OCI-LY3 (cell line): ENCODE measurements around the gene AMPD2.

Experiments
- H2AFZ ChIP-seq: fragments of 200-600, 300-600 bp; shearing (Covaris generic); 2 replicates; pipeline ENCODE4 v1.6.0; 2014; ENCODE audit warnings: antibody characterized with exemption, low read depth, low read length
- H3K27ac ChIP-seq: fragments of 200-600, 300-600 bp; sonication (generic); 2 replicates; pipeline ENCODE4 v1.5.1; 2014; ENCODE audit warnings: mild to moderate bottlenecking, low read length, moderate library complexity, mixed read lengths
- H3K27me3 ChIP-seq: fragments of 200-600, 300-600 bp; sonication (generic); 2 replicates; pipeline ENCODE4 v1.6.1; 2014; ENCODE audit warnings: low read depth, low read length, mixed read lengths
- H3K36me3 ChIP-seq: fragments of 200-600, 300-600 bp; sonication (generic); replicated peaks from 2 replicates; pipeline ENCODE3; 2014; ENCODE audit warnings: low read depth, low read length, mixed read lengths
- H3K4me1 ChIP-seq: fragments of 300-600, 200-600 bp; sonication (generic); 2 replicates; pipeline ENCODE4 v1.6.1; 2014; ENCODE audit warnings: low read length, mixed read lengths
- H3K4me2 ChIP-seq: fragments of 200-600, 300-600 bp; sonication (generic); 2 replicates; pipeline ENCODE4 v1.6.1; 2014; ENCODE audit warnings: low read length, mixed read lengths
- H3K4me3 ChIP-seq: fragments of 300-600, 200-600 bp; sonication (generic); 2 replicates; pipeline ENCODE4 v1.5.1; 2014; ENCODE audit warnings: antibody characterized with exemption, mild to moderate bottlenecking, low read length, moderate library complexity
- H3K79me2 ChIP-seq: fragments of 300-600, 200-600 bp; shearing (Covaris generic); 2 replicates; pipeline ENCODE4 v1.6.1; 2014; ENCODE audit warnings: mild to moderate bottlenecking, low read length, mixed read lengths
- H3K9ac ChIP-seq: fragments of 300-600, 200-600 bp; shearing (Covaris generic); 2 replicates; pipeline ENCODE4 v1.6.0; 2014; ENCODE audit warnings: mild to moderate bottlenecking, low read length, moderate library complexity
- H3K9me3 ChIP-seq: fragments of 200-600, 300-600 bp; shearing (Covaris generic); 2 replicates; pipeline ENCODE4 v1.6.1; 2014; ENCODE audit warnings: low read length, mixed read lengths; ENCODE audit not compliant: insufficient read depth
- H4K20me1 ChIP-seq: fragments of 200-600, 300-600 bp; sonication (generic); 2 replicates; pipeline ENCODE4 v1.6.1; 2016; ENCODE audit warnings: low read length, mixed read lengths; ENCODE audit not compliant: insufficient read depth
- EZH2phosphoT487 ChIP-seq: fragments of 200-600 bp; shearing (Covaris generic); IDR thresholded peaks from 2 replicates; pipeline ENCODE4 v1.6.1; 2018; ENCODE audit warnings: antibody characterized with exemption, mixed run types, low read depth
- TF ChIP-seq, protein P1 (sequence below): fragments of 200-600, 300-600 bp; sonication (generic); IDR thresholded peaks from 2 replicates; pipeline ENCODE4 v1.5.1; 2014; ENCODE audit warnings: antibody characterized with exemption, low read length, low read depth

The AMPD2 gene

DNA sequence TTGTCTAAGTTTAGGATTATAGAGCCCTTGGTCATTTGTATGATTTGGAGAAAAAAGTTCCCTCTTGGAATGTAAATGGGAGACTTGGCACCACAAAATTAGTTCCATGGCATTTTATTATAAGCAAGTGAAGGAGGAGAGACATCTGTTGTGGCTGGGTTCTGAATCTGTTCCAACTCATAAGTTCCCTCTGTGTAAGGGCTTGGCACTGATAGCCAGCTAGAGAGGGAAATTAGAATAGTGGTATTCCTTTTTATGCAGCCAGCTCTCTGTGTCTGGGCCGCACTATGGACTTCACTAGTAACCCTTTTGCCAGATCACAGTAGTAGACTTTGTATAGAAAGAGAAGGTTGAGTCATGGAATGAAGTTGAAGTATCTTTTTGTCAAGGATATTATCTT is 40.1 kb upstream of the AMPD2 start:
- no peaks in the 10 kb centered on the region for H3K9me3 ChIP-seq
- H3K27me3 ChIP-seq = no peaks in the 10 kb centered on the region
- no peak overlapping the region for H3K9ac ChIP-seq
- no peak overlapping the region for H2AFZ ChIP-seq
- no peak for TF ChIP-seq EZH2phosphoT487
- H3K36me3 ChIP-seq = peaks cover 13% of the 10 kb centered on the region
- H4K20me1 ChIP-seq = no peaks in the 10 kb centered on the region
- H3K79me2 ChIP-seq = no peaks in the 10 kb centered on the region
- no peaks in the 10 kb centered on the region for H3K4me1 ChIP-seq
- H3K4me2 ChIP-seq = no peak overlapping the region
- H3K27ac ChIP-seq = no peak overlapping the region
- H3K4me3 ChIP-seq = no peak overlapping the region

DNA sequence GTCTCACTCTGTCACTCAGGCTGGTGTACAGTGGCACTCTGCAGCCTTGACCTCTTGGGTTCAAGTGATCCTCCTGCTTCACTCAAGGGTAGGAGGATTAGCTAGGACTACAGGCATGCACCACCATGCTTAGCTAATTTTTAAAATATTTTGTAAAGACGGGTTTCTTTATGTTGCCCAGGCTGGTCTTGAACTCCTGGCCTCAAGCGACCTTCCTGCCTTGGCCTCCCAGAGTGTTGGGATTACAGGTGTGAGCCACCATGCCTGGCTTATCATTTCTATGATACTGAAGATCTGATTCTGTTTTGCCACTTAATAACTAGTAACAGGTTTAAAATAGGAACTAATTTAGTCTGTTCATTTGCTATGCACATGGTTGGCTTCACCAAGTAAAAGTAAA is 37.6 kb upstream of the AMPD2 start:
- H3K9me3 ChIP-seq = no peaks in the 10 kb centered on the region
- H3K27ac ChIP-seq = no peak overlapping the region
- TF ChIP-seq, protein P1, sequence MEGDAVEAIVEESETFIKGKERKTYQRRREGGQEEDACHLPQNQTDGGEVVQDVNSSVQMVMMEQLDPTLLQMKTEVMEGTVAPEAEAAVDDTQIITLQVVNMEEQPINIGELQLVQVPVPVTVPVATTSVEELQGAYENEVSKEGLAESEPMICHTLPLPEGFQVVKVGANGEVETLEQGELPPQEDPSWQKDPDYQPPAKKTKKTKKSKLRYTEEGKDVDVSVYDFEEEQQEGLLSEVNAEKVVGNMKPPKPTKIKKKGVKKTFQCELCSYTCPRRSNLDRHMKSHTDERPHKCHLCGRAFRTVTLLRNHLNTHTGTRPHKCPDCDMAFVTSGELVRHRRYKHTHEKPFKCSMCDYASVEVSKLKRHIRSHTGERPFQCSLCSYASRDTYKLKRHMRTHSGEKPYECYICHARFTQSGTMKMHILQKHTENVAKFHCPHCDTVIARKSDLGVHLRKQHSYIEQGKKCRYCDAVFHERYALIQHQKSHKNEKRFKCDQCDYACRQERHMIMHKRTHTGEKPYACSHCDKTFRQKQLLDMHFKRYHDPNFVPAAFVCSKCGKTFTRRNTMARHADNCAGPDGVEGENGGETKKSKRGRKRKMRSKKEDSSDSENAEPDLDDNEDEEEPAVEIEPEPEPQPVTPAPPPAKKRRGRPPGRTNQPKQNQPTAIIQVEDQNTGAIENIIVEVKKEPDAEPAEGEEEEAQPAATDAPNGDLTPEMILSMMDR = no peak
- TF ChIP-seq EZH2phosphoT487 = no peak
- no peaks in the 10 kb centered on the region for H3K27me3 ChIP-seq
- no peaks in the 10 kb centered on the region for H3K4me1 ChIP-seq
- peaks cover 28% of the 10 kb centered on the region for H3K36me3 ChIP-seq
- H3K4me2 ChIP-seq = no peak overlapping the region
- H3K79me2 ChIP-seq = no peaks in the 10 kb centered on the region
- no peak overlapping the region for H3K4me3 ChIP-seq
- no peak overlapping the region for H2AFZ ChIP-seq
- no peak overlapping the region for H3K9ac ChIP-seq
- no peaks in the 10 kb centered on the region for H4K20me1 ChIP-seq

DNA sequence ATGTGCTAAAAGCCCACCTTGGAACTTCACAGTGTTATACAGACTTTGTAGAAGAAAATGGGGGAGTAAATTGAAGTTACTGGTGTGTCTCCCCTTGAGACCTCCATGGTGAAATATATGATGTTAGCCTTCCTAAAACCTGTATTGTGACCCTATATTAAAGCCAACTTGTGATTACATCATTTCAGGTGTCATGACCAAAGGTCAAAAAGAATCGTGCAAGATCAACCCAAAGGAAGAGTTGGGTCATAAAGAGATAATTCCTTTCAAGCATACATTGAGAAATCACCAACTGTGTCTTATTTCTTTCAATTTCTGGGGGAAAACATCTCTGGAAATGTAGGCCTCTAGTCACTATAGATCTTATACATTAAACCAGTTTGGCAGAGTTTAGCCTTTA is 34.9 kb upstream of the AMPD2 start:
- H3K36me3 ChIP-seq = peaks cover 32% of the 10 kb centered on the region
- H4K20me1 ChIP-seq = no peaks in the 10 kb centered on the region

DNA sequence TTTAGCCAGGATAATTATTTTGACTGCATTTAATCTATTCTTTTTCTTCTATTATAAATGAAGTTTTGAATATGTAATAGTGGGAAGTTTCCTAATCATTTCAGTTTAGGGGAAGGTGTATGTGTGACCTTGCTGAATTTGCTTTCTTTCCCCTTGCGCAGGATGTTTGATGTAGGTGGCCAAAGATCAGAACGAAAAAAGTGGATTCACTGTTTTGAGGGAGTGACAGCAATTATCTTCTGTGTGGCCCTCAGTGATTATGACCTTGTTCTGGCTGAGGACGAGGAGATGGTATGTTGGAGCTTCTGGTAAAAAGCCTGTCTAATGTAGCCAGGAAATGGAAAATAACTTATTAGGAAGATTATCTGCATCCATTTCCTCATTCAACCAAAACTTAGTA is 33.6 kb upstream of the AMPD2 start:
- H3K4me2 ChIP-seq = no peak overlapping the region
- no peak overlapping the region for H3K9ac ChIP-seq
- H3K4me1 ChIP-seq = no peaks in the 10 kb centered on the region
- H3K4me3 ChIP-seq = no peak overlapping the region
- H3K27ac ChIP-seq = no peak overlapping the region
- H3K36me3 ChIP-seq = peaks cover 30% of the 10 kb centered on the region
- H4K20me1 ChIP-seq = no peaks in the 10 kb centered on the region
- no peak overlapping the region for H2AFZ ChIP-seq
- H3K9me3 ChIP-seq = no peaks in the 10 kb centered on the region
- no peaks in the 10 kb centered on the region for H3K27me3 ChIP-seq
- no peak for TF ChIP-seq EZH2phosphoT487
- TF ChIP-seq, protein P1 = no peak
- no peaks in the 10 kb centered on the region for H3K79me2 ChIP-seq

More for the DNA sequence above, 34.9 kb upstream of the AMPD2 start:
- Histone ChIP-seq H3K9ac (no peak overlapping the region), H3K79me2 (no peaks in the 10 kb centered on the region), H3K27me3 (no peaks in the 10 kb centered on the region), H3K4me3 (no peak overlapping the region), H3K4me1 (no peaks in the 10 kb centered on the region), H3K27ac (no peak overlapping the region), H2AFZ (no peak overlapping the region), H3K4me2 (no peak overlapping the region), H3K9me3 (no peaks in the 10 kb centered on the region)
- no peak for TF ChIP-seq EZH2phosphoT487
- TF ChIP-seq, protein P1 = no peak

DNA sequence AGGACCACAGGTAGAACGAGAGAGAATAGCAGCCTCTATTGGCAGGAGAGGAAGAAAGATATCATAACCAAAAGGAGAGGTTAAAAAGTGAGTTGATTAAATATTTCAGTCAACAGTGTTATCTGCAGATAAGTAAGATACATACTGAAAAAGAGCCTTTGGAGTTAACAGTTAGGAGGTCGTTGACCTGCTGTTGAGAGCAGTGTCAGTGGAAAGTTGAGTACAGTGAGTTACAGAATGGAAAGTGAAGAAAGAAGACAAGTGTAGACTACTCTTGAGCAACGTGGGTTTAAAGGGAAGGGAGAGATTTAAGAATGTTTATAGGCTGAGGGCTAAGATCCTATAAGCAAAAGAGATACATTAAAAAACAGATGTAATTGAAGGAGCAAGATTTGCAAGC is 30.5 kb upstream of the AMPD2 start:
- H3K4me1 ChIP-seq = no peaks in the 10 kb centered on the region
- TF ChIP-seq, protein P1 = no peak
- TF ChIP-seq EZH2phosphoT487 = no peak
- no peaks in the 10 kb centered on the region for H3K79me2 ChIP-seq
- no peak overlapping the region for H2AFZ ChIP-seq
- H3K4me2 ChIP-seq = no peak overlapping the region
- H3K27ac ChIP-seq = no peak overlapping the region
- no peak overlapping the region for H3K4me3 ChIP-seq
- H3K36me3 ChIP-seq = peaks cover 25% of the 10 kb centered on the region
- no peaks in the 10 kb centered on the region for H3K27me3 ChIP-seq
- no peaks in the 10 kb centered on the region for H4K20me1 ChIP-seq
- no peak overlapping the region for H3K9ac ChIP-seq
- no peaks in the 10 kb centered on the region for H3K9me3 ChIP-seq
